ENCODE data around the gene IL13. TPM values are rescaled to one million over a fixed set of nuclear protein-coding genes. Genes with fewer than 3 reads are reported as not detected.

The IL13 gene
- total and polyA plus RNA-seq, 10 of the 15 experiments (the other 5 are each of a cell fraction or from before 2014, with no cell fraction given), result 0.06 to 0.40 (median 0.11) TPM; not detected in 6

DNA sequence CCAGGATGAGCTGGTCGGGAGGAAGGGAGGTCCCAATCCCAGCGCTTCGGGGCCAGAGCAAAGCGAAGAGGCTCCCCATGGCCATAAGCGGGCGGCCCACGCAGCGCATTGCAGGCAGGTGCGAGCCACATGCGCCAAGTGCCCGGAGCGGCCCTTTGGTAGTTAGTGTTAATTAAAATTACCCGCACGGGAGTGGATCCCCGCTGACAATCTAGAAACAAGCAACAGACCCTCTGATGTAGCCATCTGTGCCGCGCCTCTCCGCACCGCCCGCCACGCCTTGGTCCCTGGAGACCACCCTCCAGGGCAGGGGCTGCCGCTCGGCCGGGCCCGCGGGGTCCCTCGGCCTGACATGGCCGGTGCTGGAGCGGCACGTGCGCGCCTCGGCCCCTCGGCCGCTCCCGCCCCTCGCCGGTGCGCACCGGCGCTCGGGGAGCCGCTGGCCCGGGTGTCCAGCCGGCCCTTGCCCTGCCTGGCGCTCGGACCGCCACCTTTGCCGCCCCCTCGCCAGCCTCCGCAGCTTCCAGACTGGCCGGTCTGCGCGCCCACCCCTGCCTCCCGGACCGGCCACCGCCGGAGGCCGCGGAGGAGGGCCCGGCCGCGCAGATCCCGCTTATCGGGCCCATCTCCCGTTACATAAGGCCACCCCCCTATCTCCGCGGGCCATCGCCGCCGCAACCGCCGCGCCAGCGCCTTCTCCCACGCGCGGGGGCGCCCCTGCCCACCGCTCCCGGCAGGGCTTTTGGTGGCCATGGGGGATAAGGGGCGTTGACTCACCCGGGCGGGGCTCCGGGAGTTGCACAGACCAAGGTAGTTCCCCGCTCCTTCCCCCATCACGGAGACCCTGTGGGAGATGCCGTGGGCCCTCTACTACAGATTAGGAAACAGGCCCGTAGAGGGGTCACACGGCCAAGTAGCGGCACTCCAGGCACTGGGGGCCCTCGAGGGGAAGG is 1.9 kb upstream of the IL13 start:
- peaks cover 37% of the 10 kb centered on the region for H3K4me1 ChIP-seq (ENCODE audit: control insufficient read depth, insufficient read depth, low read length)
- no peak overlapping the region for H3K27ac ChIP-seq (ENCODE audit: control insufficient read depth, insufficient read depth)
- H3K27me3 ChIP-seq (replicated peaks in 1 of 2; ENCODE audit: control insufficient read depth in 2 of 2, insufficient read depth in 2 of 2, low read length in 1 of 2), result no peaks in the 10 kb centered on the region
- no peaks in the 10 kb centered on the region for H3K9me3 ChIP-seq (replicated peaks; ENCODE audit: control insufficient read depth, insufficient read depth, low read length)
- ChIA-PET RAD21 (ENCODE audit: unreplicated experiment) (interaction anchor here (1.6 to 9.2 kb wide), 2 partner anchors 15 to 94 kb away, joined by 4 to 113 read pairs; no protein-coding TSS in a partner anchor), POLR2A (interaction anchor here (0.6 to 1.1 kb wide), 2 partner anchors 37 to 100 kb away, joined by 3 read pairs; no protein-coding TSS in a partner anchor), SMC1A (ENCODE audit: uncharacterized antibody, unreplicated experiment) (interaction anchor here (0.8 to 12.1 kb wide), 2 partner anchors 19 to 129 kb away, joined by 3 to 156 read pairs; partner anchors contain the start of gene IL4), CTCF (interaction anchor here (0.6 kb wide), 1 partner anchor 166 kb away, joined by 3 read pairs; no protein-coding TSS in a partner anchor)
- in situ Hi-C loops (cut with MboI), result no loop called here
- intact Hi-C loops (cut with micrococcal nuclease; ENCODE audit: unreplicated experiment), result no loop called here
- no peaks in the 10 kb centered on the region for H4K20me1 ChIP-seq (ENCODE audit: control insufficient read depth, insufficient read depth)
- H3K4me3 ChIP-seq, result peak overlapping the region; percentile 47; the same call in 1 of the 2 replicates
- DNase-seq (ENCODE audit: low read depth, low spot score) (no peak), FAIRE-seq (no peak), ATAC-seq (peak; percentile 42)
- H3K9ac ChIP-seq (ENCODE audit: control insufficient read depth, insufficient read depth, low read length), result peak overlapping the region; percentile 50; the same call in 1 of the 2 replicates
- H3K4me2 ChIP-seq (ENCODE audit: control insufficient read depth, insufficient read depth), result peak overlapping the region; percentile 75
- 26% methylated on average over 89 of the region's 92 CpGs for WGBS (ENCODE audit: insufficient coverage, insufficient replicate concordance, low lambda C conversion rate, missing lambda C conversion rate)
- no peaks in the 10 kb centered on the region for H3K36me3 ChIP-seq (ENCODE audit: control insufficient read depth in 2 of 2, insufficient read depth in 2 of 2, low read length in 1 of 2)
- no peaks in the 10 kb centered on the region for H3K79me2 ChIP-seq (ENCODE audit: control insufficient read depth, insufficient read depth, low read length)
- no TSS peak for BruUV-seq (replicated peaks)
- peak overlapping the region; percentile 16 for H2AFZ ChIP-seq (ENCODE audit: control insufficient read depth, low read depth, low read length)
- TF ChIP-seq GATAD2B (conservative IDR thresholded peaks at IDR 0.05; ENCODE audit: low read depth) (peak; percentile 65), NFYB (IDR thresholded peaks at IDR 0.05; ENCODE audit: insufficient read depth, low read depth, low read length) (no peak), EED (IDR thresholded peaks at IDR 0.05; ENCODE audit: low read depth) (no peak), HDAC6 (IDR thresholded peaks at IDR 0.05; ENCODE audit: unreplicated experiment) (no peak), MYB (IDR thresholded peaks at IDR 0.05; ENCODE audit: borderline replicate concordance, low read depth, low read length) (no peak), ZNF217 (IDR thresholded peaks at IDR 0.05) (peak; percentile 26; the same call in 1 of the 2 replicates), CHD4 (IDR thresholded peaks at IDR 0.05) (no peak), YY1 (IDR thresholded peaks at IDR 0.05; ENCODE audit: low read depth, low read length) (peak; percentile 31; the same call in 1 of the 2 replicates), NR2F1 (conservative IDR thresholded peaks at IDR 0.05) (peak; percentile 51; the same call in 1 of the 2 replicates), CBX3 (IDR thresholded peaks at IDR 0.05; ENCODE audit: borderline replicate concordance, low read depth) (no peak), CEBPB (IDR thresholded peaks at IDR 0.05; ENCODE audit: borderline replicate concordance in 1 of 2, low read depth in 2 of 2, low read length in 2 of 2) (no peak), SUZ12 (IDR thresholded peaks at IDR 0.05; ENCODE audit: unreplicated experiment) (no peak), SP1 (IDR thresholded peaks at IDR 0.05; ENCODE audit: low read depth, low read length) (no peak), EZH2 (IDR thresholded peaks at IDR 0.05; ENCODE audit: borderline replicate concordance, control insufficient read depth, low read depth, low read length) (no peak), SRF (IDR thresholded peaks at IDR 0.05; ENCODE audit: low read depth in 2 of 2, low read length in 2 of 2) (no peak), NR2C2 (IDR thresholded peaks at IDR 0.05; ENCODE audit: borderline replicate concordance, control insufficient read depth, insufficient read length, low read depth) (no peak)
- TF ChIP-seq, protein P1, sequence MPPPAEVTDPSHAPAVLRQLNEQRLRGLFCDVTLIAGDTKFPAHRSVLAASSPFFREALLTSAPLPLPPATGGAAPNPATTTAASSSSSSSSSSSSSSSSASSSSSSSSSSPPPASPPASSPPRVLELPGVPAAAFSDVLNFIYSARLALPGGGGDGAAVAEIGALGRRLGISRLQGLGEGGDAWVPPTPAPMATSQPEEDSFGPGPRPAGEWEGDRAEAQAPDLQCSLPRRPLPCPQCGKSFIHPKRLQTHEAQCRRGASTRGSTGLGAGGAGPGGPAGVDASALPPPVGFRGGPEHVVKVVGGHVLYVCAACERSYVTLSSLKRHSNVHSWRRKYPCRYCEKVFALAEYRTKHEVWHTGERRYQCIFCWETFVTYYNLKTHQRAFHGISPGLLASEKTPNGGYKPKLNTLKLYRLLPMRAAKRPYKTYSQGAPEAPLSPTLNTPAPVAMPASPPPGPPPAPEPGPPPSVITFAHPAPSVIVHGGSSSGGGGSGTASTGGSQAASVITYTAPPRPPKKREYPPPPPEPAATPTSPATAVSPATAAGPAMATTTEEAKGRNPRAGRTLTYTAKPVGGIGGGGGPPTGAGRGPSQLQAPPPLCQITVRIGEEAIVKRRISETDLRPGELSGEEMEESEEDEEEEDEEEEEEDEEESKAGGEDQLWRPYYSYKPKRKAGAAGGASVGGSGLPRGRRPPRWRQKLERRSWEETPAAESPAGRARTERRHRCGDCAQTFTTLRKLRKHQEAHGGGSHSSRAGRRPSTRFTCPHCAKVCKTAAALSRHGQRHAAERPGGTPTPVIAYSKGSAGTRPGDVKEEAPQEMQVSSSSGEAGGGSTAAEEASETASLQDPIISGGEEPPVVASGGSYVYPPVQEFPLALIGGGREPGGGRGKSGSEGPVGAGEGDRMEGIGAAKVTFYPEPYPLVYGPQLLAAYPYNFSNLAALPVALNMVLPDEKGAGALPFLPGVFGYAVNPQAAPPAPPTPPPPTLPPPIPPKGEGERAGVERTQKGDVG (CRISPR knock-in tag; IDR thresholded peaks at IDR 0.05), result no peak
- TF ChIP-seq, protein P2, sequence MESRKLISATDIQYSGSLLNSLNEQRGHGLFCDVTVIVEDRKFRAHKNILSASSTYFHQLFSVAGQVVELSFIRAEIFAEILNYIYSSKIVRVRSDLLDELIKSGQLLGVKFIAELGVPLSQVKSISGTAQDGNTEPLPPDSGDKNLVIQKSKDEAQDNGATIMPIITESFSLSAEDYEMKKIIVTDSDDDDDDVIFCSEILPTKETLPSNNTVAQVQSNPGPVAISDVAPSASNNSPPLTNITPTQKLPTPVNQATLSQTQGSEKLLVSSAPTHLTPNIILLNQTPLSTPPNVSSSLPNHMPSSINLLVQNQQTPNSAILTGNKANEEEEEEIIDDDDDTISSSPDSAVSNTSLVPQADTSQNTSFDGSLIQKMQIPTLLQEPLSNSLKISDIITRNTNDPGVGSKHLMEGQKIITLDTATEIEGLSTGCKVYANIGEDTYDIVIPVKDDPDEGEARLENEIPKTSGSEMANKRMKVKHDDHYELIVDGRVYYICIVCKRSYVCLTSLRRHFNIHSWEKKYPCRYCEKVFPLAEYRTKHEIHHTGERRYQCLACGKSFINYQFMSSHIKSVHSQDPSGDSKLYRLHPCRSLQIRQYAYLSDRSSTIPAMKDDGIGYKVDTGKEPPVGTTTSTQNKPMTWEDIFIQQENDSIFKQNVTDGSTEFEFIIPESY (IDR thresholded peaks at IDR 0.05), result no peak

Measured in GM12878 (cell line).